ENCODE measurements around the gene KRT6A. TPM values are rescaled to one million over a fixed set of nuclear protein-coding genes. Genes with fewer than 3 reads are reported as not detected.

Gene KRT6A
- total and polyA plus RNA-seq, 2 donors (not counting 1 experiment from before 2014, with no cell fraction given): 41.1 TPM; not detected in 1

DNA sequence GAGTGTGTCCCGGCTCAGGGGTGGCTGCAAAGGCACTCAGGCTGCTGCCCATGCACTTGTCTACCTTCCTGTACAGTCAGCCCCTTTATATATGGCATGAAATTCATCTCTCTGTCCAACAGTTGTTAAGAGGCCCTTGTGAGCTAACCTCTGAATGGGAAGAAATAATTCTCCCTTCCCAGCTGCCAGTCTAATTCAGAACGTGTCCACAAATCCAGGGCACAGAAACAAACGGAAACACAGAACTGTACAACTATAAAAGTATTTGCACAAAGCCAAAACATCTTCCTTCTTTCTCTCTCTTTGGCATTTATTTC, 26.3 kb upstream of the KRT6A start:
- Histone ChIP-seq H3K9ac (ENCODE audit: insufficient read depth, low read length) (no peak overlapping the region), H3K79me2 (ENCODE audit: control insufficient read depth, insufficient read depth, low read length) (no peaks in the 10 kb centered on the region), H4K20me1 (ENCODE audit: control insufficient read depth, extremely low read depth, insufficient read depth, low read length) (no peaks in the 10 kb centered on the region), H3K27ac (ENCODE audit: insufficient read depth, low read length) (no peak overlapping the region), H3K4me1 (ENCODE audit: control insufficient read depth, extremely low read depth, insufficient read depth, low read length) (no peaks in the 10 kb centered on the region), H3K9me3 (ENCODE audit: control insufficient read depth, insufficient read depth, low read depth, low read length) (no peaks in the 10 kb centered on the region), H3K36me3 (ENCODE audit: control insufficient read depth, insufficient read depth, low read length) (no peaks in the 10 kb centered on the region), H3K4me2 (ENCODE audit: extremely low read depth, insufficient read depth, low read length) (no peak overlapping the region), H2AFZ (ENCODE audit: low read length) (no peak overlapping the region), H3K27me3 (ENCODE audit: control insufficient read depth, insufficient read depth, low read length) (no peaks in the 10 kb centered on the region), H3K4me3 (replicated peaks in 1 of 4; ENCODE audit: control extremely low read depth in 1 of 4, insufficient read depth in 1 of 4, low read depth in 3 of 4, low read length in 4 of 4) (no peak overlapping the region)
- TF ChIP-seq EZH2 (IDR thresholded peaks at IDR 0.05; ENCODE audit: low read length, missing control alignments): no peak
- TF ChIP-seq, protein P1, sequence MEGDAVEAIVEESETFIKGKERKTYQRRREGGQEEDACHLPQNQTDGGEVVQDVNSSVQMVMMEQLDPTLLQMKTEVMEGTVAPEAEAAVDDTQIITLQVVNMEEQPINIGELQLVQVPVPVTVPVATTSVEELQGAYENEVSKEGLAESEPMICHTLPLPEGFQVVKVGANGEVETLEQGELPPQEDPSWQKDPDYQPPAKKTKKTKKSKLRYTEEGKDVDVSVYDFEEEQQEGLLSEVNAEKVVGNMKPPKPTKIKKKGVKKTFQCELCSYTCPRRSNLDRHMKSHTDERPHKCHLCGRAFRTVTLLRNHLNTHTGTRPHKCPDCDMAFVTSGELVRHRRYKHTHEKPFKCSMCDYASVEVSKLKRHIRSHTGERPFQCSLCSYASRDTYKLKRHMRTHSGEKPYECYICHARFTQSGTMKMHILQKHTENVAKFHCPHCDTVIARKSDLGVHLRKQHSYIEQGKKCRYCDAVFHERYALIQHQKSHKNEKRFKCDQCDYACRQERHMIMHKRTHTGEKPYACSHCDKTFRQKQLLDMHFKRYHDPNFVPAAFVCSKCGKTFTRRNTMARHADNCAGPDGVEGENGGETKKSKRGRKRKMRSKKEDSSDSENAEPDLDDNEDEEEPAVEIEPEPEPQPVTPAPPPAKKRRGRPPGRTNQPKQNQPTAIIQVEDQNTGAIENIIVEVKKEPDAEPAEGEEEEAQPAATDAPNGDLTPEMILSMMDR (conservative IDR thresholded peaks at IDR 0.05 in 1 of 2, IDR thresholded peaks at IDR 0.05 in 1 of 2; ENCODE audit: low read depth in 1 of 2, low read length in 2 of 2): no peak
- no peak for DNase-seq (ENCODE audit: low read depth in 2 of 2)

DNA sequence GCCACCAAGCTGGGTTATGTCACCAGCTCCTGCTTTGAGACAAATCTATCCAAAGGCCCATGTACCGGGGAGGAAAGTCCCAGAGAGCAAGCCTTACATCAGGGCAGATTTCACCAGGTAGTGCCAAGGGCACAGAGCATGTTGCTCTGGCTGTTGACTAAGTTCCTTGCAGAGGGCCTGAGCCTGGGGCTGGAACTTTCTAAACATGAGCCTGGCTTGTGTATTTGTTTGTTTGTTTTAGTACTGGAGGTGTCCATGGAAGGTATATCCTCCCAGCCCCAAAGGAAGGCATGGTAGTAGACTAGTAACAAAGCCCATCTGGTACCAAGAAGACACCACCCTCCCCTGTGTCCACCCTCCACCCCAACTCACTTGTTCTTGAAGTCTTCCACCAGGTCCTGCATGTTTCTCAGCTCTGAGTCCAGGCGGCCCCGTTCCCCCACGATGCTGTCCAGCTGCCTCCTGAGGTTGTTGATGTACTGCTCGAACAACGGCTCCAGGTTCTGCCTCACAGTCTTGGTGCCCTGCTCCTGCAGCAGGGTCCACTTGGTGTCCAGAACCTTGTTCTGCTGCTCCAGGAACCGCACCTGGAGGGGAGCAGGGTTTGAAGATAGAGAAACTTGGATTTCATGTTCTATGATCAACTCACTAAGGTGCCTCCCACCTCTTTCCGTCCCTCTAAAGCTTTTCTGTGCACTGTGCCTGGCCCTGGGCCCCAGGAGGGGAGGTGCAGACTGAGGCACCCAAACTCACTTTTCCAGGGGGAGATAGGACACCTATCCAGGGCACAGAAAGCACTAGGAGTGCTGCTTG, 25.7 kb upstream of the KRT6A start:
- DNase-seq (ENCODE audit: low read depth in 2 of 2): no peak
- H3K4me1 ChIP-seq (ENCODE audit: control insufficient read depth, extremely low read depth, insufficient read depth, low read length): no peaks in the 10 kb centered on the region
- no peaks in the 10 kb centered on the region for H4K20me1 ChIP-seq (ENCODE audit: control insufficient read depth, extremely low read depth, insufficient read depth, low read length)
- H3K27me3 ChIP-seq (ENCODE audit: control insufficient read depth, insufficient read depth, low read length): no peaks in the 10 kb centered on the region
- TF ChIP-seq, protein P1 (conservative IDR thresholded peaks at IDR 0.05 in 1 of 2, IDR thresholded peaks at IDR 0.05 in 1 of 2; ENCODE audit: low read depth in 1 of 2, low read length in 2 of 2): no peak
- TF ChIP-seq EZH2 (IDR thresholded peaks at IDR 0.05; ENCODE audit: low read length, missing control alignments): no peak
- H2AFZ ChIP-seq (ENCODE audit: low read length): no peak overlapping the region
- H3K79me2 ChIP-seq (ENCODE audit: control insufficient read depth, insufficient read depth, low read length): no peaks in the 10 kb centered on the region
- H3K9me3 ChIP-seq (ENCODE audit: control insufficient read depth, insufficient read depth, low read depth, low read length): no peaks in the 10 kb centered on the region
- no peaks in the 10 kb centered on the region for H3K36me3 ChIP-seq (ENCODE audit: control insufficient read depth, insufficient read depth, low read length)
- H3K9ac ChIP-seq (ENCODE audit: insufficient read depth, low read length): no peak overlapping the region
- H3K27ac ChIP-seq (ENCODE audit: insufficient read depth, low read length): no peak overlapping the region
- H3K4me3 ChIP-seq (replicated peaks in 1 of 4; ENCODE audit: control extremely low read depth in 1 of 4, insufficient read depth in 1 of 4, low read depth in 3 of 4, low read length in 4 of 4): no peak overlapping the region
- no peak overlapping the region for H3K4me2 ChIP-seq (ENCODE audit: extremely low read depth, insufficient read depth, low read length)

DNA sequence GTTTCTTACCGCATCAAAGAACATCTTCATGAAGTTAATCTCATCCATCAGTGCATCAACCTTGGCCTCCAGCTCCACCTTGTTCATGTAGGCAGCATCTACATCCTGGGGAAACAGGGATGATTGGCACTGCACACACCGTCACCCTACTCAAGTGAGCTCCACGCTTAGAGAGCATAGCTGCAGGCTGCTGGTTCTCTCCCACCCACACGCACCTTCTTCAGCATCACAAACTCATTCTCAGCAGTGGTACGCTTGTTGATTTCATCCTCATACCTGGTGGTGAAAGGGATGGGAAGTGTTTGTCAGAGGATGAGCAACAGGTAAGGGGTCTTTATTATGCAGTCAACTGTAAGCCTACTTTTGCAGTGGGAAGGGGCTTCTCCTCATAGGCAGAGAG, 24.8 kb upstream of the KRT6A start:
- Histone ChIP-seq H3K4me2 (ENCODE audit: extremely low read depth, insufficient read depth, low read length) (no peak overlapping the region), H3K9ac (ENCODE audit: insufficient read depth, low read length) (no peak overlapping the region), H3K4me1 (ENCODE audit: control insufficient read depth, extremely low read depth, insufficient read depth, low read length) (no peaks in the 10 kb centered on the region), H3K4me3 (replicated peaks in 1 of 4; ENCODE audit: control extremely low read depth in 1 of 4, insufficient read depth in 1 of 4, low read depth in 3 of 4, low read length in 4 of 4) (no peak overlapping the region), H3K9me3 (ENCODE audit: control insufficient read depth, insufficient read depth, low read depth, low read length) (no peaks in the 10 kb centered on the region), H3K27ac (ENCODE audit: insufficient read depth, low read length) (no peak overlapping the region), H3K36me3 (ENCODE audit: control insufficient read depth, insufficient read depth, low read length) (no peaks in the 10 kb centered on the region), H4K20me1 (ENCODE audit: control insufficient read depth, extremely low read depth, insufficient read depth, low read length) (no peaks in the 10 kb centered on the region), H3K27me3 (ENCODE audit: control insufficient read depth, insufficient read depth, low read length) (no peaks in the 10 kb centered on the region), H2AFZ (ENCODE audit: low read length) (no peak overlapping the region), H3K79me2 (ENCODE audit: control insufficient read depth, insufficient read depth, low read length) (no peaks in the 10 kb centered on the region)
- DNase-seq (ENCODE audit: low read depth in 2 of 2): no peak
- TF ChIP-seq EZH2 (IDR thresholded peaks at IDR 0.05; ENCODE audit: low read length, missing control alignments): no peak
- TF ChIP-seq, protein P1 (conservative IDR thresholded peaks at IDR 0.05 in 1 of 2, IDR thresholded peaks at IDR 0.05 in 1 of 2; ENCODE audit: low read depth in 1 of 2, low read length in 2 of 2): no peak
